Jurkat, Clone E6-1 (cell line): Measurements from ENCODE around the gene HOMER1.
"Not testable (repeated sequence)": the region's sequence is repeated elsewhere in the genome, so short reads cannot be mapped to it uniquely, and the experiment has no call there.

Experiments used
- DNase-seq: peaks from one replicate; pipeline ENCODE4 v3.0.0-alpha.2; 2011; ENCODE audit warnings: low read depth, low spot score
- H3K4me3 ChIP-seq: 2 replicates; pipeline ENCODE4 v1.5.1; 2011; ENCODE audit warnings: mild to moderate bottlenecking, low read length, control low read depth, moderate library complexity

The HOMER1 gene

DNA sequence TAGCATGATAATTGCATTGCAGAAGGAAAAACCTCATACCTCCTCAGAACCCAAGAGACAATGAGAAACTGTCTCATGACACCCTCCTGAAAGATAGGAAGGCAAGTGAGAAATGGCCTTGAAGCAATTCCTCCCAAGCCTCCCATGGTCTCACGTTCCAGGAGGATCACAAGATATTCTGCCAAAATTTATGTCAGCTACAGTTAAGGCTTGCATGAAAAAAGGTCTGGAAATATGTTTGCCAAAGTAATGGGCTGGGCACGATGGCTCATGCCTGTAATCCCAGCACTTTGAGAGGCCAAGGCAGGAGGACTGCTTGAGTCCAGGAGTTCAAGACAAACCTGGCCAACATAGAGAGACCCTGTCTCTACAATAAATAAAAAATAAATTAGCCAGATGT lies 12.6 kb upstream of the HOMER1 start:
- no peak overlapping the region for H3K4me3 ChIP-seq
- DNase-seq: no peak

- DNase-seq: no peak
- H3K4me3 ChIP-seq: no peak overlapping the region
Observed at GRCh38 chr5:79521156-79521555, 7.2 kb upstream of the HOMER1 start.

DNA sequence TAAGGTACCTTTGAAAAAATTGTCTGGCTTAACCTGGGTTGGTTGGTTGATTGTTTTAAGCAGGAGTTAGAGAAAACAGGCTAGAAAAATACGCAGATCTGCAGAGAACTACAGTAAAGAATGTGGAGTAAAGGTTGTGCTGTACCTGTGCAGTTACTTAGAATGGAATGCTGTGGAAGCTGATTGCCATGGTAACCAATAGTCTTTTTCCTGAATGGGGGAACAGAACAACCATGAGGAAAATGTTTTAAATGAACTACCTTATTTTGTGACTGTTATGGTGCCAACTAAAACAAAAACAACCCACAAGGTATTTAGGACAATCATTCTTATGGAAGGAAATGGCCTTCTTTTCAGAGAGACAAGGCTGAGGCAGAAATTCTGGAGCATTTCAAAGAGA lies 4.8 kb upstream of the HOMER1 start:
- no peak overlapping the region for H3K4me3 ChIP-seq
- no peak for DNase-seq

- H3K4me3 ChIP-seq: no peak overlapping the region
- no peak for DNase-seq
Observed at GRCh38 chr5:79517601-79518000, 3.7 kb upstream of the HOMER1 start.

DNA sequence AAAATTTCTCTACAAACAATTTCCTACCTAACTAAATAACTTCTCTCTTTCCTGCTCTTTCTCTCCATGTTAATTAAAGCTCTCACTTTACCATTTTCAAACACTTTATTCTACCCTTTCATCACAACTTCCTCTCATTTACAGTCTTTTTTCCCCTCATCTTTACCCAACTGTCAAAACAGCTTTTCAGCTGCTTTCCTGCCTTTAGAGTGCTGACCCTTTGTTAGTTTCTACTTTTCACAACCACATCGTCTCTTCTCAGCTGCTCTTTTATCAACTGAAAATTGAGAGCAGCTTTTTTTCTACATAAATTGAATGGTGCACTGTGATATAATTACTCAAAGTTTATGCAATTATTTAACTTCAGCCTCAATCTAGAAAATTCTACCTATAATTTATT lies 3.1 kb upstream of the HOMER1 start:
- H3K4me3 ChIP-seq: no peak overlapping the region
- DNase-seq: peak; percentile 70

DNA sequence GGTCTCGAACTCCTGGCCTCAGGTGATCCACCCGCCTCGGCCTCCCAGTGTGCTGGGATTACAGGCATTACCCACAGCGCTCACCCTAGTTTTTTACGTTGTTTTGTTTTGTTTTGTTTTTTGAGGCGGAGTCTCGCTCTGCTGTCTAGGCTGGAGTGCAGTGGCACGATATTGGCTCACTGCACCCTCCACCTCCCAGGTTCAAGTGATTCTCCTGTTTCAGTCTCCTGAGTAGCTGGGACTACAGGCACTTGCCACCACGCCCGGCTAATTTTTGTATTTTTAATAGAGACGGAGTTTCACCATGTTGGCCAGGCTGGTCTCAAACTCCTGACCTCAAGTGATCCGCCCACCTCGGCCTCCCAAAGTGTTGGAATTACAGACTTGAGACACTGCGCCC lies 2.4 kb upstream of the HOMER1 start:
- H3K4me3 ChIP-seq, DNase-seq: not testable (repeated sequence)

DNA sequence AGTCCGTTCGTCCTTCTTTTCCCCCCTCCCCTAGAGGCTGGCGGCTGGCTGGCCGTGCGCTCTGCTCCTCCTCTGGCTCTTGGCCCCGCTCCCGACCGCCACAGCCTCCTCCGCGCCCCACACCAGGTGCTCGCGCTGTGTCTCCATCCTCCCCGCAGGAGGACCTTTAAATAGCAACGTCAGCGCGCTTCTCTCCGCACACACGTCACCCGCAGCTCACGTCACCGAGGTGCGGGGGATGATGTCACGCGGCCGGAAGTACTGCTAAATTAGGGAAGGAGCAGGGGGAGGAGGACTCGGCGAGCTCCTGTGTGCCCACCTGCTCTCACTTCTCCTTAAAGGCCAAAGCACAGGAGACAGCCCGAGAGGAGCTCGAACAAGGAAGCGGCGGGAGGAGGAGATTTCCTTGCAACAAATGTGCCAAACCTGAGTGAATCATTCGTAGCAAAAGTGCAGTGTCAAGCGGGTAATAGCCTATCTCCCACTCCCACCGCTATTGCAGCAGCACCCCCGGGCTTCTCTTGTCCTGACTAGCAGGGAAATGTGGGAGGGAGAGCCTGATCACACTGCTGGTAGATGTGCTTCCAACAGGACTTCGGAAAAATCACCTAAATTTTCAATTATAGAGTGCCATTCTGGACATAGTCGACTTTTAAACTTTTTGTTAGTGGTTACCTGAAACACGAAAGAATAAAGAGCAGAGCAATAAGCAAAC lies 614 bp upstream of the HOMER1 start:
- H3K4me3 ChIP-seq: peak overlapping the region; percentile 81

GRCh38 chr5:79513308-79513703 lies 628 bp downstream of the HOMER1 start:
- DNase-seq: no peak
- H3K4me3 ChIP-seq: peak overlapping the region; percentile 81

More for the DNA sequence above, 614 bp upstream of the HOMER1 start:
- DNase-seq: peak; percentile 93

GRCh38 chr5:79512471-79513307 lies 1.2 kb downstream of the HOMER1 start:
- no peak for DNase-seq
- peak overlapping the region; percentile 81 for H3K4me3 ChIP-seq

- H3K4me3 ChIP-seq: no peak overlapping the region
- DNase-seq: no peak
Observed at GRCh38 chr5:79512049-79512448, 1.9 kb downstream of the HOMER1 start.

DNA sequence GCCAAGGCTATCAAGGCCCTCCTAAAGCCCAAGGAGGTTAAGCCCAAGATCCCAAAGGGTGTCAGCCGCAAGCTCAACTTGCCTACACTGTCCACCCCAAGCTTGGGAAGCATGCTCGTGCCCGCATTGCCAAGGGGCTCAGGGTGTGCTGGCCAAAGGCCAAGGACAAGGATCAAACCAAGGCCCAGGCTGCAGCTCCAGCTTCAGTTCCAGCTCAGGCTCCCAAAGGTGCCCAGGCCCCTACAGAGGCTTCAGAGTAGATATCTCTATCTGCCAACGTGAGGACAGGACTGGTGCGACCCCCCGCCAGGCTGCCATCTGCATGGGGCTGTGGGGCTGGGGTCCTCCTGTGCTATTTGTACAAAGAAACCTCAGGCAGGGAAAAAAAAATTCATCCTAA lies 3.3 kb downstream of the HOMER1 start:
- no peak for DNase-seq
- H3K4me3 ChIP-seq: no peak overlapping the region

DNA sequence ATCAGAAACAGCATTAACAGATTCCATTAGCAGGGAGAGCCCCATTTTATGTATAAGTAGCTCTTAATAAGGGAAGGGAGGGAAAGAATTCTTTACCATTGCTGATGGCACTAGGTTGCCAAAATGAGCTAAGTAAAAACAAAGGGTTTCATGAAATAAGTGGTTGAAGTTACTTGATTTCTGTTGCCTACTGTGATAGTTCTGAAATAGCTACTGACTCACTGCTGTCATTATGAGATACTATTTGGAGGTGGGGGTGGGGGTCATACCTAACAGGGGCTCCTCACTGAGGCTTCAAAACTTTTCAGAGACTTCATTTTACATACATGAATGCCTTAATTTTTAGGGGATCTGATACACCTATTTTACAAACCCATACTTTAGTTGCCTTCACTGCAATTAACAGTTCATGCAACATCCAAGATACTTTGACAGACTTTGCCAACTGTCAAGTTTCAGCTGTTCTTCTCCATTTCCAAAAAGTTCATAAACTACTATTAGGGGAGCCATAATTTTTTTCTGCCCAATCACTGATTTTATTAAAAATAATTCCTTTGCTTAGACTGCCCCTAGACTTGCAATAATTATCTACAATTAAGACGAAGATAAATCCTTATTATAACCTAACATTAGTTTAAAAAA lies 4.6 kb downstream of the HOMER1 start:
- no peak for DNase-seq
- no peak overlapping the region for H3K4me3 ChIP-seq

- no peak for DNase-seq
- no peak overlapping the region for H3K4me3 ChIP-seq
Observed at GRCh38 chr5:79508794-79509193, 5.1 kb downstream of the HOMER1 start.

DNA sequence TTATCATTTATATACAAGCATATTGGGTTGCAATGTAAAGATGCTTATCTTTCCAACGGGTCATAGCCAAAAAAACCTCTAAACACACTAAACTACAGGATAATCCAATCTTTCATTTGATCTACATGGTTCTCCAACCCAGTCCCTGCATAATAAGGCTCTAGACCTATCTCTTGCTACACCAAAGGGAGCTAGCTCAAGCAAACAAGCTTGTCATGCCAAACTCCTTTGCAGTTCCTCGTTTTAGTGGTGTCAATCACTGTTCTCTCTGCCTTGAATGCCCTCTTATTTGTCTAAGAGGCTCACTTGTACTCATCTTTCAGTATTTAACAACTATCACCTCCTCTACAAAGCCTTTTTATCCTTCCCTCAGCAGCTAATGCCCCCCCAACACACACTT lies 5.6 kb downstream of the HOMER1 start:
- H3K4me3 ChIP-seq: no peak overlapping the region
- no peak for DNase-seq

DNA sequence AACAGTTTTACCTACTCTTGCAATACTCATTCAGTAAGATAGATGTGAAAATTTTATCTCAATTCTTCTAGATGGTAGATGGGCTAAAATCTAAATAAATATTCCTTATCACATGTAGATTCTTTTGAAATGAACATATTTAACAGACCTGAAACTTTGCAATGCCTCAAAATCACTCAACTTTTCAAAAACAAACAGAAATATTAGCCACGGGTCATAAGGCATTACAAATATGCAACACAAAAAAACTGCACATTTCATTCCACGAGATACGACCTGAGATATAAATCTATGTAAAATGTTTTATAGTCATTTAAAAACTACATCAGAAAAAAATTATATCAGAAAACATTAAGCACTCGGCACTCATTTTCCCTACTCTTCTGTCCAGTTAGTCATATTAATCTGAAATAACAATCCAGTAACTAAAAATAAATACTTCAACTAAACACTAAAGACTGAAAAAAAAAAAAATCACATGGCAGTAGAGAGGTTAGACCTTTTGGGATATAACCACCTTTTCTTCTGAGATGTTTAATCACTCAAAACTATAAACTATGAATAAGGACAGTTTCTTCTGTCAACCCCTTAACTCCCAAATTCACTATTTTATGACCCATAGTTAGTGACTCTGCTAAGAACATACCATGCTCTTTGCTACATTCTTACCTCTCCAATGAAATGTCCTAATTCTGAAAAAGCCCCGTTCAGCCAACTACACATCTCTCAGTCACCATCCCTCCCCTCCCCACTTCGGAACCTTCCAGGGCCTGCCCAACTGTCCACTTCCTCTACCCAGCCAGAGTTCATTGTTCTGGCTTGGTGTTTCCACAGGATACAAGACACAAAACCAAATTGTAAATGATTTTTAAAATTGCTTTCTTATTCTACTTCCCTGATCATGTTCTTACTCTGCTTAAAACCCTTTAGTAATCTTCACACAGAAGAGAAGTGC lies 6.4 kb downstream of the HOMER1 start:
- H3K4me3 ChIP-seq: no peak overlapping the region
- DNase-seq: no peak

DNA sequence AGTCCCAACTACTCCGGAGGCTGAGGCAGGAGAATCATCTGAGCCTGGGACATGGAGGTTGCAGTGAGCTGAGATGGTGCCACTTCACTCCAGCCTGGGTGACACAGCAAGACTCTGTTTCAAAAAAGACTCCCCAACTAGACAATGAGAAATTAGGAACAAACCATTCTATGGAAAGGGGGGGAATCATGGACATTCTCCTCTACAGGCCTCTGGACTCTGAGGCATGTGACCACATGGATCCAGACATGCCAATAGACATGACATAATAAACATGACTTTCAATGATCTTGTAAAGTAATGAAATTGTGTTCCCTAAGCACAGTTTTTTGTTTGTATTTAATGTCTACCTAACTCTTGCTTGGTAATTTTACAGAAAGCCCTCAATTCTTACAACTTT lies 8.8 kb downstream of the HOMER1 start:
- DNase-seq: no peak
- H3K4me3 ChIP-seq: no peak overlapping the region

DNA sequence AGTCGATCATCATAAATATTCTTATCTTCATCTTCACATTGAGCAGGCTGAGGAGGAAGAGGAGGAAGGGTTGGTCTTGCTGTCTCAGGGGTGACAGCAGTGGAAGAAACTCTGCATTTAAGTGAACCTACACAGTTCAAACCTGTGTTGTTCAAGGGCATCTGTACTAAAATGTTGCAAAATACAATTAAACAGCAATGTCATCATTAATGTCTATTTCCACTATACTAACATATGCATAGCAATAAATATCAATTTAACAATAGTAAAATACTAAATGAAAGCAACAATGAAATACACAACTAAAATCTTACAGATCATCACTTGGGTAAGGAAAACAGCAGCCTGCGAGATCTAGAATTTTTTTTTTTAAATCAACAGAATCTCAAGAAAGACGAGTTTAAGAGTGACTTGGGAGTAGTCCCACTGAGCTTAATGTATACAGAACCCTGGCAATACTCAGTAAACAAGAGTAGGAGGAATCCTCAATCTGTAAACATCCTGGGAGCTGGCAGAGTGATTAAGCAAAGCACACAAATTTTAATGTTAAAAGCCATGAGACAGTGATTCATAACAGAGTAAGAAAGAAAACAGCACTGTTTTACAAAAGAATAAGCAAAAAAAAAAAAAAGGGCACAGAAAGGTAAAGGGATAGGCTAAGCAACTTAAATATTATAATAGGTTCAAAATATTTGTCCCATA lies 10.0 kb downstream of the HOMER1 start:
- no peak for DNase-seq
- no peak overlapping the region for H3K4me3 ChIP-seq

GRCh38 chr5:79499640-79500273 lies 14.2 kb downstream of the HOMER1 start:
- no peak overlapping the region for H3K4me3 ChIP-seq
- peak; percentile 47 for DNase-seq
